ENCODE data around the gene NIP7. TPM values are rescaled to one million over a fixed set of nuclear protein-coding genes. Genes with fewer than 3 reads are reported as not detected.

Gene NIP7
- total and polyA plus RNA-seq, 2 donors (not counting 3 experiments of a cell fraction or from before 2014, with no cell fraction given): 8.8 to 46.8 TPM

- H3K9ac ChIP-seq (replicated peaks; ENCODE audit: extremely low read depth, insufficient read depth, low read length): no peak overlapping the region
- H3K4me3 ChIP-seq (replicated peaks in 1 of 3; ENCODE audit: insufficient read depth in 1 of 3, low read depth in 1 of 3, low read length in 3 of 3): no peak overlapping the region
- intact Hi-C loops (cut with micrococcal nuclease): no loop called here
- TF ChIP-seq EZH2 (IDR thresholded peaks at IDR 0.05; ENCODE audit: borderline replicate concordance, low read depth, low read length, severe bottlenecking): no peak
- no peak for TF ChIP-seq POLR2A (IDR thresholded peaks at IDR 0.05; ENCODE audit: low read depth, low read length)
- no peak for TF ChIP-seq JUN (IDR thresholded peaks at IDR 0.05; ENCODE audit: borderline replicate concordance, insufficient read depth, insufficient read length, low read depth)
- TF ChIP-seq CTCF (IDR thresholded peaks at IDR 0.05; ENCODE audit: extremely low read depth in 1 of 2, insufficient read depth in 1 of 2, low read depth in 1 of 2, low read length in 2 of 2): no peak
- TF ChIP-seq, protein P1, sequence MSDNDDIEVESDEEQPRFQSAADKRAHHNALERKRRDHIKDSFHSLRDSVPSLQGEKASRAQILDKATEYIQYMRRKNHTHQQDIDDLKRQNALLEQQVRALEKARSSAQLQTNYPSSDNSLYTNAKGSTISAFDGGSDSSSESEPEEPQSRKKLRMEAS (IDR thresholded peaks at IDR 0.05; ENCODE audit: insufficient read depth, insufficient read length): no peak
- no peak for TF ChIP-seq POLR2AphosphoS5 (IDR thresholded peaks at IDR 0.05; ENCODE audit: insufficient read depth, low read depth, low read length)
- POLR2A ChIA-PET: no interaction called here
- dilution Hi-C loops (cut with MboI; ENCODE audit: extremely low pct_ligation_motif_present, low sequenced_read_pairs): no loop called here
- H3K4me2 ChIP-seq (ENCODE audit: insufficient read depth, low read length): no peak overlapping the region
- peaks cover 10% of the 10 kb centered on the region for H3K4me1 ChIP-seq (ENCODE audit: control insufficient read depth, extremely low read depth, insufficient read depth, low read length)
- H3K9me1 ChIP-seq (replicated peaks; ENCODE audit: control insufficient read depth, extremely low read depth, insufficient read depth, low read length): no peaks in the 10 kb centered on the region
- peaks cover 16 to 19% of the 10 kb centered on the region in 2 experiments for H3K36me3 ChIP-seq (ENCODE audit: control insufficient read depth in 2 of 2, extremely low read depth in 1 of 2, insufficient read depth in 2 of 2, low read length in 2 of 2)
- no peak for FAIRE-seq
- no peak overlapping the region for H2AFZ ChIP-seq (ENCODE audit: low read depth, low read length)
- no peaks in the 10 kb centered on the region for H3K27me3 ChIP-seq (ENCODE audit: control insufficient read depth in 2 of 2, insufficient read depth in 2 of 2, low read length in 2 of 2)
- DNase-seq (ENCODE audit: low read depth, low spot score): no peak
- no peak overlapping the region for H3K27ac ChIP-seq (ENCODE audit: insufficient read depth, low read depth, low read length)
- no TSS peak for BruUV-seq (replicated peaks)
- CTCF ChIA-PET: interaction anchor here (1.1 kb wide), 1 partner anchor 9 kb away, joined by 3 read pairs; no protein-coding TSS in a partner anchor
- H4K20me1 ChIP-seq (replicated peaks; ENCODE audit: control insufficient read depth, extremely low read depth, insufficient read depth, low read length): no peaks in the 10 kb centered on the region
- H3K9me3 ChIP-seq (replicated peaks; ENCODE audit: control insufficient read depth, insufficient read depth, low read length): no peaks in the 10 kb centered on the region
- peaks cover 2% of the 10 kb centered on the region for H3K79me2 ChIP-seq (ENCODE audit: control insufficient read depth, insufficient read depth, low read length)
These were observed 24.5 kb downstream of the NIP7 start for GRCh38 chr16:69364088-69364487.

- Histone ChIP-seq H3K79me2 (ENCODE audit: control insufficient read depth, insufficient read depth, low read length) (peaks cover 2% of the 10 kb centered on the region), H3K27ac (ENCODE audit: insufficient read depth, low read depth, low read length) (no peak overlapping the region), H3K4me3 (replicated peaks in 1 of 3; ENCODE audit: insufficient read depth in 1 of 3, low read depth in 1 of 3, low read length in 3 of 3) (no peak overlapping the region), H3K9me3 (replicated peaks; ENCODE audit: control insufficient read depth, insufficient read depth, low read length) (no peaks in the 10 kb centered on the region), H3K36me3 (ENCODE audit: control insufficient read depth in 2 of 2, extremely low read depth in 1 of 2, insufficient read depth in 2 of 2, low read length in 2 of 2) (peaks cover 20 to 21% of the 10 kb centered on the region in 2 experiments), H3K4me2 (ENCODE audit: insufficient read depth, low read length) (no peak overlapping the region), H3K9me1 (replicated peaks; ENCODE audit: control insufficient read depth, extremely low read depth, insufficient read depth, low read length) (no peaks in the 10 kb centered on the region), H3K9ac (replicated peaks; ENCODE audit: extremely low read depth, insufficient read depth, low read length) (no peak overlapping the region), H4K20me1 (replicated peaks; ENCODE audit: control insufficient read depth, extremely low read depth, insufficient read depth, low read length) (no peaks in the 10 kb centered on the region), H3K27me3 (ENCODE audit: control insufficient read depth in 2 of 2, insufficient read depth in 2 of 2, low read length in 2 of 2) (no peaks in the 10 kb centered on the region), H3K4me1 (ENCODE audit: control insufficient read depth, extremely low read depth, insufficient read depth, low read length) (peaks cover 10% of the 10 kb centered on the region), H2AFZ (ENCODE audit: low read depth, low read length) (no peak overlapping the region)
- ChIA-PET CTCF (no interaction called here), POLR2A (no interaction called here)
- BruUV-seq (replicated peaks): no TSS peak
- dilution Hi-C loops (cut with MboI; ENCODE audit: extremely low pct_ligation_motif_present, low sequenced_read_pairs) (no loop called here), intact Hi-C loops (cut with micrococcal nuclease) (no loop called here)
- FAIRE-seq (no peak), DNase-seq (ENCODE audit: low read depth, low spot score) (no peak)
- TF ChIP-seq GATA2 (IDR thresholded peaks at IDR 0.05; ENCODE audit: insufficient read depth, insufficient read length, low read depth, low read length) (no peak), FOS (IDR thresholded peaks at IDR 0.05; ENCODE audit: borderline replicate concordance, insufficient read depth, low read length) (no peak), EZH2 (IDR thresholded peaks at IDR 0.05; ENCODE audit: borderline replicate concordance, low read depth, low read length, severe bottlenecking) (no peak), POLR2AphosphoS5 (IDR thresholded peaks at IDR 0.05; ENCODE audit: insufficient read depth, low read depth, low read length) (no peak), JUN (IDR thresholded peaks at IDR 0.05; ENCODE audit: borderline replicate concordance, insufficient read depth, insufficient read length, low read depth) (no peak), MYC (IDR thresholded peaks at IDR 0.05; ENCODE audit: low read depth, low read length) (no peak), CTCF (IDR thresholded peaks at IDR 0.05; ENCODE audit: extremely low read depth in 1 of 2, insufficient read depth in 1 of 2, low read depth in 1 of 2, low read length in 2 of 2) (no peak)
- TF ChIP-seq, protein P1 (IDR thresholded peaks at IDR 0.05; ENCODE audit: insufficient read depth, insufficient read length): no peak
These were observed 26.3 kb downstream of the NIP7 start for GRCh38 chr16:69365901-69366300.
